Left colon (tissue), 2 donors: ENCODE data around the gene CSNK1G2. TPM values are rescaled to one million over a fixed set of nuclear protein-coding genes. Genes with fewer than 3 reads are reported as not detected.
A peak's percentile ranks its signal among the peaks of the same experiment; 100 is the strongest.

ENCODE experiments used
- ATAC-seq: fragments of 200-7000 bp; cut with Tn5 transposase; one replicate; pipeline ENCODE4 v1.9.1; 2020; ENCODE audit warnings: mild to moderate bottlenecking, moderate library complexity
- DNase-seq, 2 donors: peaks; one replicate each; pipeline ENCODE4 v3.0.0-alpha.2; 2020
- intact Hi-C, 2 donors: fragments of 100-400 bp; cut with DNase I in 1 of 2; cut with micrococcal nuclease in 1 of 2; formaldehyde crosslinking; loops; one replicate each; pipeline versions ENCODE4 v1.11.2 to v1.14.0; 2022; cut with DNase I, micrococcal nuclease
- total RNA-seq, 2 donors: library from RNA; stranded (reverse); fragmentation: NEBNext Ultra II Directional; extraction: Animal tissue kit (Norgen Biotek cat#: 25700); gene quantifications; one replicate each; pipeline ENCODE4 v1.2.1, GENCODE V29; 2021
- donor health status: DM: no; HTN: no; CAD: no.
- donor health status: DM: yes; HTN: yes; CAD: no.

CSNK1G2 gene
- total RNA-seq, 2 donors from 2014 or later: 51.4 to 74.1 TPM

- intact Hi-C loops: no loop called here
- no peak for ATAC-seq
- no peak for DNase-seq
Measured at GRCh38 chr19:1998712-1999708, 58.0 kb downstream of the CSNK1G2 start.

- DNase-seq (no peak), ATAC-seq (no peak)
- intact Hi-C loops: no loop called here
Measured at GRCh38 chr19:1999856-2000515, 59.0 kb downstream of the CSNK1G2 start.

- ATAC-seq (no peak), DNase-seq (no peak)
- intact Hi-C loops: no loop called here
Measured at GRCh38 chr19:2003874-2004273, 62.9 kb downstream of the CSNK1G2 start.

- no peak for ATAC-seq
- no peak for DNase-seq
- intact Hi-C loops: no loop called here
Measured at GRCh38 chr19:2010135-2010668, 69.2 kb downstream of the CSNK1G2 start.

GRCh38 chr19:2011169-2011568 lies 70.2 kb downstream of the CSNK1G2 start:
- intact Hi-C loops: no loop called here
- ATAC-seq: no peak

GRCh38 chr19:2012941-2013682 lies 72.1 kb downstream of the CSNK1G2 start:
- no peak for ATAC-seq
- intact Hi-C loops: no loop called here
- DNase-seq: no peak

More at GRCh38 chr19:2011169-2011568, 70.2 kb downstream of the CSNK1G2 start:
- DNase-seq: no peak

GRCh38 chr19:2013683-2013961 lies 72.7 kb downstream of the CSNK1G2 start:
- intact Hi-C loops: no loop called here
- no peak for ATAC-seq
- no peak for DNase-seq

GRCh38 chr19:2014131-2014571 lies 73.2 kb downstream of the CSNK1G2 start:
- ATAC-seq: no peak
- no peak for DNase-seq
- intact Hi-C loops: no loop called here

GRCh38 chr19:2014731-2015607 lies 74.0 kb downstream of the CSNK1G2 start:
- DNase-seq: no peak
- intact Hi-C loops: no loop called here
- ATAC-seq: peak; percentile 31

GRCh38 chr19:2015608-2015950 lies 74.6 kb downstream of the CSNK1G2 start, which contains the start of gene BTBD2:
Gene BTBD2 (minus strand): TSS chr19:2015714. CDS start chr19:2015703, 11 bp downstream.
- DNase-seq (peak; percentile 59 to 66), ATAC-seq (peak; percentile 27)
- intact Hi-C loops: no loop called here

- peak; percentile 77 to 92 for DNase-seq
- intact Hi-C loops: no loop called here
- ATAC-seq: peak; percentile 88
Measured at GRCh38 chr19:2016041-2016807, 75.3 kb downstream of the CSNK1G2 start.

GRCh38 chr19:2018752-2019151 lies 77.8 kb downstream of the CSNK1G2 start:
- DNase-seq (no peak), ATAC-seq (no peak)
- intact Hi-C loops: no loop called here

- DNase-seq: no peak
- intact Hi-C loops: no loop called here
- ATAC-seq: peak; percentile 70
Measured at GRCh38 chr19:2021453-2022140, 80.6 kb downstream of the CSNK1G2 start.

- intact Hi-C loops: no loop called here
- DNase-seq: no peak
- no peak for ATAC-seq
Measured at GRCh38 chr19:2022289-2022688, 81.3 kb downstream of the CSNK1G2 start.

GRCh38 chr19:2026770-2027169 lies 85.8 kb downstream of the CSNK1G2 start:
- intact Hi-C loops: no loop called here
- peak; percentile 42 to 46 for DNase-seq

GRCh38 chr19:2027361-2027760 lies 86.4 kb downstream of the CSNK1G2 start:
- no peak for ATAC-seq
- intact Hi-C loops: no loop called here

More at GRCh38 chr19:2026770-2027169, 85.8 kb downstream of the CSNK1G2 start:
- ATAC-seq: peak; percentile 77

More at GRCh38 chr19:2027361-2027760, 86.4 kb downstream of the CSNK1G2 start:
- no peak for DNase-seq
